ENCODE measurements around the gene PRPF19. TPM values are rescaled to one million over a fixed set of nuclear protein-coding genes. Genes with fewer than 3 reads are reported as not detected.
A peak's percentile ranks its signal among the peaks of the same experiment; 100 is the strongest.

The PRPF19 gene
- total RNA-seq, 4 donors from 2014 or later: 50.2 to 73.6 (median 60.5) TPM

- no peaks in the 10 kb centered on the region for H3K4me1 ChIP-seq
- H3K36me3 ChIP-seq: peaks cover 0 to 80% of the 10 kb centered on the region in 2 donors
Observed at GRCh38 chr11:60939855-60940254, 33.5 kb upstream of the PRPF19 start.

GRCh38 chr11:60939301-60939700 is 32.9 kb upstream of the PRPF19 start:
- H3K27ac ChIP-seq: no peak overlapping the region
- peaks cover 0 to 75% of the 10 kb centered on the region in 2 donors for H3K36me3 ChIP-seq
- no peaks in the 10 kb centered on the region for H3K9me3 ChIP-seq
- no peak overlapping the region for H3K4me3 ChIP-seq
- peaks cover 2% of the 10 kb centered on the region for H3K27me3 ChIP-seq
- ATAC-seq: no peak
- TF ChIP-seq POLR2AphosphoS5 (IDR thresholded peaks at IDR 0.05) (no peak), EP300 (IDR thresholded peaks at IDR 0.05) (no peak), CTCF (IDR thresholded peaks at IDR 0.05) (no peak), POLR2A (IDR thresholded peaks at IDR 0.05) (no peak)
- 80 to 83% methylated on average over 2 of the region's 7 CpGs for WGBS, 2 donors (ENCODE audit: low coverage in 1 of 2)
- no peaks in the 10 kb centered on the region for H3K4me1 ChIP-seq

More at GRCh38 chr11:60939855-60940254, 33.5 kb upstream of the PRPF19 start:
- Histone ChIP-seq H3K27me3 (no peaks in the 10 kb centered on the region), H3K4me3 (no peak overlapping the region), H3K9me3 (no peaks in the 10 kb centered on the region), H3K27ac (no peak overlapping the region)
- ATAC-seq: no peak
- TF ChIP-seq CTCF (IDR thresholded peaks at IDR 0.05) (no peak), EP300 (IDR thresholded peaks at IDR 0.05) (no peak), POLR2A (IDR thresholded peaks at IDR 0.05) (no peak), POLR2AphosphoS5 (IDR thresholded peaks at IDR 0.05) (no peak)
- WGBS, 2 donors (ENCODE audit: low coverage in 1 of 2): 50 to 67% methylated on average over 2 of the region's 2 CpGs

- no peak for ATAC-seq
- H3K4me1 ChIP-seq: no peaks in the 10 kb centered on the region
- no peaks in the 10 kb centered on the region for H3K9me3 ChIP-seq
- H3K4me3 ChIP-seq: no peak overlapping the region
- 83 to 100% methylated on average over 1 to 8 of the region's 9 CpGs for WGBS, 2 donors (ENCODE audit: low coverage in 1 of 2)
- no peak overlapping the region for H3K27ac ChIP-seq
- H3K27me3 ChIP-seq: peaks cover 5% of the 10 kb centered on the region
- peaks cover 0 to 70% of the 10 kb centered on the region in 2 donors for H3K36me3 ChIP-seq
- TF ChIP-seq POLR2AphosphoS5 (IDR thresholded peaks at IDR 0.05) (no peak), CTCF (IDR thresholded peaks at IDR 0.05) (no peak), POLR2A (IDR thresholded peaks at IDR 0.05) (no peak), EP300 (IDR thresholded peaks at IDR 0.05) (no peak)
Observed at GRCh38 chr11:60938500-60938899, 32.1 kb upstream of the PRPF19 start.

GRCh38 chr11:60937811-60938210 is 31.4 kb upstream of the PRPF19 start:
- Histone ChIP-seq H3K36me3 (peaks cover 0 to 63% of the 10 kb centered on the region in 2 donors), H3K27me3 (peaks cover 10% of the 10 kb centered on the region), H3K27ac (peak overlapping the region in 2 of 4 donors; percentile 27 to 49), H3K4me3 (no peak overlapping the region), H3K4me1 (no peaks in the 10 kb centered on the region), H3K9me3 (no peaks in the 10 kb centered on the region)
- TF ChIP-seq CTCF (IDR thresholded peaks at IDR 0.05) (no peak), EP300 (IDR thresholded peaks at IDR 0.05) (no peak), POLR2AphosphoS5 (IDR thresholded peaks at IDR 0.05) (no peak), POLR2A (IDR thresholded peaks at IDR 0.05) (no peak)
- ATAC-seq: no peak
- WGBS, 2 donors (ENCODE audit: low coverage in 1 of 2): 85% methylated on average over 1 of the region's 8 CpGs; no CpG with 5 or more reads in 1 of the 2 donors

GRCh38 chr11:60937144-60937527 is 30.8 kb upstream of the PRPF19 start:
- Histone ChIP-seq H3K4me1 (no peaks in the 10 kb centered on the region), H3K27me3 (peaks cover 10% of the 10 kb centered on the region), H3K9me3 (no peaks in the 10 kb centered on the region), H3K36me3 (peaks cover 0 to 57% of the 10 kb centered on the region in 2 donors), H3K27ac (peak overlapping the region in 3 of 4 donors; percentile 32 to 51 (median 49)), H3K4me3 (no peak overlapping the region)
- TF ChIP-seq CTCF (IDR thresholded peaks at IDR 0.05) (no peak), EP300 (IDR thresholded peaks at IDR 0.05) (no peak), POLR2A (IDR thresholded peaks at IDR 0.05) (no peak), POLR2AphosphoS5 (IDR thresholded peaks at IDR 0.05) (no peak)
- no peak for ATAC-seq
- 44 to 70% methylated on average over 2 to 4 of the region's 12 CpGs for WGBS, 2 donors (ENCODE audit: low coverage in 1 of 2)

Data from gastroesophageal sphincter (tissue), 4 donors.